SK-MEL-5 (cell line): ENCODE measurements around the gene ENO4. TPM values are rescaled to one million over a fixed set of nuclear protein-coding genes. Genes with fewer than 3 reads are reported as not detected.

ENCODE experiments used
- DNase-seq: peaks from one replicate; pipeline ENCODE4 v3.0.0-alpha.2; 2016; ENCODE audit warnings: low read depth, low spot score
- in situ Hi-C: cut with HindIII; loops from 2 replicates; pipeline ENCODE4 v1.10.0; 2016; ENCODE audit warnings: low sequenced_read_pairs, high pct_unique_total_duplicates, low pct_unique_long_range_greater_than_20kb
- total RNA-seq: library from RNA; depleted of rRNA; stranded (reverse); fragments of >200 nt; shearing (Covaris generic); gene quantifications from 2 replicates; pipeline ENCODE4 v1.2.3, GENCODE V29; 2014; rRNA removed

Gene ENO4
- total RNA-seq, 1 experiment from 2014 or later, result 0.08 TPM

DNA sequence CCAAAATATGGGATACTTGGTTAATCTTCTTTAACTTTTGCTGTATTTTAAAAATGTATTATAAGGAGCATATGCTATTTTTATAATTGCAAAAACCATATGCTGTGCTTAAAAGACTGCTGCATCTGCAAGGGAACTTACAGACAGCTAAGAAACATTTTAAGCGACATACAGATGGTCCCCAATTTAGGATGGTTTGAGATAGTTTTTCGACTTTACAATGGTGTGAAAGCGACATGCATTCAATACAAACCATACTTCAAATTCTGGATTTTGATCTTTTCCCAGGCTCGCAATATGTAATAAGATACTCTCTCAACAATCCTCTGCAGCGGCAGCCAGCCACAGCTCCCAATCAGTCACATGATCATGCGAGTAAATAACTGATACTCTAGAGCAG lies 82.5 kb downstream of the ENO4 start:
- DNase-seq, result no peak
- in situ Hi-C loops, result no loop called here

Other genes starting within 250 kb of the ENO4 start
- gene PNLIPRP2, start 228.5 kb upstream of the ENO4 start, total RNA-seq, result 0.34 and 0.37 TPM in 2 replicates
- 10.4 and 12.5 TPM in 2 replicates for gene HSPA12A, start 106.9 kb upstream of the ENO4 start, total RNA-seq
- 187 and 201 TPM in 2 replicates for gene SHTN1, start 155.7 kb downstream of the ENO4 start, total RNA-seq